Activated naive CD8-positive, alpha-beta T cell treated with anti-CD3 and anti-CD28 coated beads for 36 hours (primary cell): Measurements from ENCODE around the gene DENND6A. TPM values are rescaled to one million over a fixed set of nuclear protein-coding genes. Genes with fewer than 3 reads are reported as not detected.
"Not testable (repeated sequence)": the region's sequence is repeated elsewhere in the genome, so short reads cannot be mapped to it uniquely, and the experiment has no call there.

Experiments used
- DNase-seq: peaks from one replicate; pipeline ENCODE4 v3.0.0; 2021
- H3K27ac Mint-ChIP-seq: one replicate; pipeline ENCODE4 v1.8.0; 2022; ENCODE audit warnings: mild to moderate bottlenecking, moderate library complexity, mixed read lengths
- H3K27me3 Mint-ChIP-seq: one replicate; pipeline ENCODE4 v1.8.0; 2022; ENCODE audit warnings: mild to moderate bottlenecking, mixed read lengths
- H3K36me3 Mint-ChIP-seq: one replicate; pipeline ENCODE4 v1.8.0; 2021; ENCODE audit warnings: mild to moderate bottlenecking, mixed read lengths
- H3K4me1 Mint-ChIP-seq: one replicate; pipeline ENCODE4 v1.8.0; 2021; ENCODE audit warnings: mixed read lengths
- H3K4me3 Mint-ChIP-seq: one replicate; pipeline ENCODE4 v1.8.0; 2022; ENCODE audit warnings: mild to moderate bottlenecking, moderate library complexity, mixed read lengths
- H3K9me3 Mint-ChIP-seq: one replicate; pipeline ENCODE4 v1.8.0; 2022; ENCODE audit warnings: mixed read lengths
- total RNA-seq, 2 experiments: library from RNA; stranded (reverse); gene quantifications; one replicate each; pipeline ENCODE4 v1.2.3, GENCODE V29; 2021

The DENND6A gene
- total RNA-seq, 2 experiments from 2014 or later, result 9.9 to 11.5 TPM

DNA sequence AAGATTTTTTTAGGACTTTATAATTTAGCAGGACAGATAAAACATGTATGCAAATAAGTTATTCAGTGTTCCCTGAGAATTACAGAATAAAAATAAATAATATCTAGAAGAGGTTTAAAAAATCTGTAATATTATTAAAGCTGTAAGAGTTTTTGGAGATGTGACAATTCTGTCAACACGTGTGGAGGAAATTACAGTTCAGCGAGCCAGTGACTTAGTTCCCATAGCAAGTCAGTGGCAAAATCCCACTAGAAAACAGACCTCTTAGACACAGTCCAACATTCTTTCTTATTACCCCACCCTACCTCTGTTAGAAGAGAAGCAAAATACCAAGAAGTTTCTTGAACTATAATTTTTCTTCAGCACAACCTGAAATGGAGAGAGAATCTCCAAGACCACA is 16.2 kb upstream of the DENND6A start:
- no peaks in the 10 kb centered on the region for H3K27me3 Mint-ChIP-seq
- H3K4me3 Mint-ChIP-seq, result no peak overlapping the region
- H3K27ac Mint-ChIP-seq, result no peak overlapping the region
- no peaks in the 10 kb centered on the region for H3K4me1 Mint-ChIP-seq
- no peak for DNase-seq
- H3K9me3 Mint-ChIP-seq, result no peaks in the 10 kb centered on the region
- no peaks in the 10 kb centered on the region for H3K36me3 Mint-ChIP-seq

DNA sequence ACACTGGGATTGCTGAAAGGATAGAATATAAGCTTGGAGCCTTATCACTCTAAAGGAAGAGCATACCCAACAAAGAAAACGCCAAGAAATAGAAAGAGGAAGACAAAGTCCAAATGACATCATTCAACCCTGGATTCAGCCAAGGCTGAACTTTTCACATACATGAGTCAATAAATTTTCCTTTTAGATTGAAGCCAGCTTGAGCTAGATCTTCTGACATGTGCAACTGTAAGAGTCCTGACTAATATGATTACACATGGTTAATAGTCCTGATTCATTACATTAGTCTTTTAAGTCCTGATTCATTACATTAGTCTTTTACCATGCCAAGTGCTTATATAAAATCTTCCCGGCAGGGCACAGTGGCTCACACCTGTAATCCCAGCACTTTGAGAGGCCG is 13.6 kb upstream of the DENND6A start:
- DNase-seq, result no peak
- H3K4me3 Mint-ChIP-seq, result no peak overlapping the region
- no peak overlapping the region for H3K27ac Mint-ChIP-seq
- no peaks in the 10 kb centered on the region for H3K4me1 Mint-ChIP-seq
- no peaks in the 10 kb centered on the region for H3K36me3 Mint-ChIP-seq
- H3K9me3 Mint-ChIP-seq, result no peaks in the 10 kb centered on the region
- no peaks in the 10 kb centered on the region for H3K27me3 Mint-ChIP-seq

GRCh38 chr3:57705351-57705750 is 12.5 kb upstream of the DENND6A start:
- not testable (repeated sequence) for H3K27me3 Mint-ChIP-seq, H3K9me3 Mint-ChIP-seq, DNase-seq, H3K4me3 Mint-ChIP-seq, H3K27ac Mint-ChIP-seq, H3K36me3 Mint-ChIP-seq, H3K4me1 Mint-ChIP-seq

DNA sequence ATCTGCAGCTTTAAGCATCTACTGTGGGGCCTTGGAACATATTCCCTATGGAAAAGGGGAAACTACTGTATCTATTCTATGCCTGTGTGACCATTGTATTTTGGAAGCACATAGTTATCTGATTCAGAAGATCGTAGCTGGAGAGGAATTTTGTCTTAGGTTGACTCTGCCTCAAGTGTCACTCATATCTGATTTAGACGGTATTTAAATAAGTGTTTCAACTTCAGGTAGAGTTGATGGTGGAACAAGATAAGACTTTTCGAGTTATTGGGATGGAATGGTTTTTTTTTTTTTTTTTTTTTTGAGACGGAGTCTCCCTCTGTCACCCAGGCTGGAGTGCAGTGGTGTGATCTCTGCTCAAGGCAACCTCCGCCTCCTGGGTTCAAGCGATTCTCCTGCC is 8.9 kb upstream of the DENND6A start:
- Mint-ChIP-seq H3K4me3 (no peak overlapping the region), H3K27ac (no peak overlapping the region), H3K4me1 (no peaks in the 10 kb centered on the region), H3K27me3 (no peaks in the 10 kb centered on the region), H3K9me3 (no peaks in the 10 kb centered on the region), H3K36me3 (no peaks in the 10 kb centered on the region)
- no peak for DNase-seq

DNA sequence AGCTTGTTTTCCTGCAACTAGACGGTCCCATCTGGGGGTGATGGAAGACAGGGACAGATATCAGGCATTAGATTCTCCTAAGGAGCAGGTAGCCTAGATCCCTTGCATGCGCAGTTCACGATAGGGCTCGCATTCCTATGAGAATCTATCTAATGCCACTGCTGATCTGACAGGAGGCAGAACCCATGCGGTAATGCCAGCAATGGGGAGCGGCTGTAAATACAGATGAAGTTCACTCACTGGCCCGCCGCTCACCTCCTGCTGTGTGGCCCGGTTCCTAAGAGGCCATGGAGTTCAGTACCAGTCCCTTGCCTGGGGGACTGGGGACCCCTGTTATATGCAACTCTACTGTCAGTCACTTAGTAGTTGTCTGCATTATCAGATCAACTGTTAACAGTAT is 7.9 kb upstream of the DENND6A start:
- H3K27me3 Mint-ChIP-seq, result no peaks in the 10 kb centered on the region
- H3K4me1 Mint-ChIP-seq, result no peaks in the 10 kb centered on the region
- no peak overlapping the region for H3K4me3 Mint-ChIP-seq
- H3K36me3 Mint-ChIP-seq, result no peaks in the 10 kb centered on the region
- H3K9me3 Mint-ChIP-seq, result no peaks in the 10 kb centered on the region
- H3K27ac Mint-ChIP-seq, result no peak overlapping the region
- DNase-seq, result no peak

DNA sequence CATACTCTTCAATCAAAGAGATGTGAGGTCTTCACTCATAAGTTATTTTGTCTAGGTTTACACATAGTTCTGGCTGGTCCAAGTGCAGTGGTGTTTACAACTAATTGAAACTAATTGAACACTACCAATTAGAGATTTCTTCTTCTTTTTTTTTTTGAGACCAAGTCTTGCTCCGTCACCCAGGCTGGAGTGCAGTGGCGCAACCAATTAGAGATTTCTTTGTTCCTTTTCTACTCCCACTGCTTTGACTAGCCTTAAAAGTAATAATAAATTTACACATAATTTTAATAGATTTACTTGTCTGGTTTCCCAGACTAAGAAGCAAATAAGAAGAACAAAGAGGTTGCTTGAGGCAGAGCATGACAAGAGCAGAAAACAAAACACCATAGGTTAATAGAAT is 6.7 kb upstream of the DENND6A start:
- Mint-ChIP-seq H3K27me3 (no peaks in the 10 kb centered on the region), H3K4me1 (no peaks in the 10 kb centered on the region), H3K27ac (no peak overlapping the region), H3K36me3 (no peaks in the 10 kb centered on the region), H3K9me3 (no peaks in the 10 kb centered on the region), H3K4me3 (no peak overlapping the region)
- no peak for DNase-seq

DNA sequence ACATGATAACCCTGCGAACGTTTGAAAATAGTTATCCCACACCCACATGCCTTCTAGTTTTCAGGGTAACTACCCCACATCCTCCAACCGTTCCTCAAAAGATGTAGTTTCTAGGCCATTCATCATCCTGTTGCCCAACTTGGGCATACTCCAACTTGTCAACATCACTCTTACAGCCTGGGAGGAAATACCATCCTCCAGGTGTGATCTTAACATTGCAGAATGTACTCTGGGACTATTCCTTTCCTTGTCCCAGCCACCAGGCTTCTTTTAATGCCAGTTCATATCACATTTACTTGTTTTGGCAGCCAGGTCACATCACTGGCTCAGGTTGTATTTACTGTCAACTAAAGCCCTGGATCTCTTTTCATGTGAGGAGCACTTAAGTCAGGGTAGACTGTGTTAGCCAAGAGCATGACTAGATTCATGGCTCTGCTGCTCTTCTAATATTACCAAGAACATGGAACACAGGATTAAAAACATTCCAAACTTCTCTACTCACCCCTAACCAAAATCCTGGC is 4.0 kb upstream of the DENND6A start:
- no peaks in the 10 kb centered on the region for H3K36me3 Mint-ChIP-seq
- H3K9me3 Mint-ChIP-seq, result no peaks in the 10 kb centered on the region
- no peaks in the 10 kb centered on the region for H3K27me3 Mint-ChIP-seq
- H3K4me1 Mint-ChIP-seq, result peaks cover 2% of the 10 kb centered on the region
- no peak overlapping the region for H3K27ac Mint-ChIP-seq
- no peak overlapping the region for H3K4me3 Mint-ChIP-seq
- no peak for DNase-seq

DNA sequence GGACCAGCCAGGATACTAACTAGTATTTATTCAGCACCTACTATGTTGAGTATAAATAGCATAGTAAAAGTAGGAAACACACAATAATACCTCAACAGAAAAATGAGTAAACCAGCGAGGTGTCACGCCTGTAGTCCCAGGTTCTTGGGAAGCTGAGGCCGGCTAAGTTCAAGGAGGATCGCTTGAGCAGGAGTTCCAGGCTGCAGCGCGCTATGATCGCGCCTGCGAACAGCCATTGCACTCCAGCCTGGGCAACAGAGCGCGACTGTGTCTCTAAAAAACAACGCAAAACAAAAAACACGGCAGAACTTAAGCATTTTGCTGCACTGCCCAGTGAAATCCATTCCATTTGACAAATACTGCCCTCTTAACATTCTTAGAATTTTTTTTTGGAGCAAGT is 1.3 kb upstream of the DENND6A start:
- no peak for DNase-seq
- Mint-ChIP-seq H3K27me3 (no peaks in the 10 kb centered on the region), H3K9me3 (no peaks in the 10 kb centered on the region), H3K36me3 (peaks cover 7% of the 10 kb centered on the region), H3K4me1 (peaks cover 25% of the 10 kb centered on the region), H3K27ac (no peak overlapping the region), H3K4me3 (no peak overlapping the region)

DNA sequence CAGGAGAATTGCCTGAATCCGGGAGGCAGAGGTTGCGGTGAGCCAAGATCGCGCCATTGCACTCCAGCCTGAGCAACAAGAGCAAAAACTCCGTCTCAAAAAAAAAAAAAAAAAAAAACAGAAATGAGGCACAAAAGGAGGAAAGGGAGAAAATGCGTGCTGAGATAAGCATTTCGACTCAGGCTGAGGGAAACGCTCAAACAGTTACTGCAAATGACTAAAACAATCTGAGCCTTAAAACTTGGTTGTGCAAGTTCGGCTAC is 813 bp downstream of the DENND6A start:
- H3K4me3 Mint-ChIP-seq, result peak overlapping the region; percentile 92
- not testable (repeated sequence) for DNase-seq, H3K27me3 Mint-ChIP-seq, H3K9me3 Mint-ChIP-seq, H3K36me3 Mint-ChIP-seq
- peak overlapping the region; percentile 93 for H3K27ac Mint-ChIP-seq
- peaks cover 34% of the 10 kb centered on the region for H3K4me1 Mint-ChIP-seq

DNA sequence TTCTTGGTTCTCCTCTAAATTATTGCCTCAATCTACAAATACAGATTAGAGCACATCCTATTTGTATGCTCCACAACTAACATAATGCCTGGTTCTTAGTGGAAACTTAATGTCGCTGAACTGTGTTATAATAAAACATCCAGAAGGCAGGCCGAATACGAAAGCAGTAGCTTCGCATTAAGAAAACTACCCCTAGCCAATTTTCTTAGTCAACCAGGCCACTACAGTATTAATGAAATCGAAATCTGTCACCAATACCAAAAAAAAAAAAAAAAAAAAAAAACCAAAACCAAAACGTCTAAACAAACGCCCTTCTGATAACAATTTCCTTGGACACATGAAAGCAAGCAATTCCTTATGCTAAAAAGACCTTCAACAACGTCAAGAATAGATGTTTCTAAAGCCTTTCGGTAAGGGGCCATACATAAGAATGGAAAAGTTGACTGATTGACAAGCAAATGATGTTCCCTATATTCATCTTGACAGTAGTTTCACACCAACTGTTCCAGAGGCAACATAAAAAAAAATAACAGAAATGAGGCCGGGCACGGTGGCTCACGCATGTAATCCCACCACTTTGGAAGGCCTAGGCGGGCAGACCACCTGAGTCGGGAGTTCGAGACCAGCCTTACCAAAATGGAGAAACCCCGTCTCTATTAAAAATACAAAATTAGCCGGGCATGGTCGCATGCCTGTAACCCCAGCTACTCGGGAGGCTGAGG is 1.3 kb downstream of the DENND6A start:
- Mint-ChIP-seq H3K36me3 (peaks cover 10% of the 10 kb centered on the region), H3K27me3 (no peaks in the 10 kb centered on the region), H3K27ac (peak overlapping the region; percentile 93), H3K9me3 (no peaks in the 10 kb centered on the region), H3K4me3 (peak overlapping the region; percentile 92), H3K4me1 (peaks cover 39% of the 10 kb centered on the region)
- DNase-seq, result peak; percentile 14

DNA sequence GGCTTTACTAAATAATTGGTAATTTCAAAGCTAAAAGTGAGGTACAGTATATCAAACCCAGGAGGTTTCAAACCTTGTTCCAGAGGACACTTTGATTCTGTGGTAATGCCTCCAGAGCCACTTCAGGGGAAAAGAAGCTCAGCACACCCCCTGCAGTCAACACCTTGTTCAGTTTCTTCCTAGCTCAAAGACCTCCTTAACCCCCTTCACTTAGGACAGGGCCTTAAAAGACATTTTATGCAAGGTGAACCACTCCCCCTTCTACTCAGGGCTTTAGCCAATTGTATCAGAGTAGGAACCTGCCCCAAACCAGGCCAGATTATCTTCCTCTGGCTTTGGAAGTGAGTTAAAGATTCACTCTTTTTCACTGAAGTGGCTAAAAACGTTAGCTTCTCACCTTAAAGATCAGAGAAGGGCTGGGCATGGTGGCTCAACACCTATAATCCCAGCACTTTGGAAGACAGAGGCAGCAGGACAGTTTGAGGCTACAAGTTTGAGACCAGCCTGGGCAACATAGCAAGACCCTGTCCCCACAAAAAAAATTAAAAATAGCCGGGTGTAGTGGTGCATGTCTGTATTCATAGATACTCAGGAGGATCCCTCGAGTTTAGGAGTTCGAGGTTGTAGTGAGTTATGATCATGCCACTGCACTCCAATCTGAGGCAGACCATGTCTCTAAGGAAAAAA is 3.4 kb downstream of the DENND6A start:
- no peak for DNase-seq
- H3K27me3 Mint-ChIP-seq, result no peaks in the 10 kb centered on the region
- no peak overlapping the region for H3K27ac Mint-ChIP-seq
- H3K4me1 Mint-ChIP-seq, result peaks cover 43% of the 10 kb centered on the region
- H3K9me3 Mint-ChIP-seq, result no peaks in the 10 kb centered on the region
- H3K4me3 Mint-ChIP-seq, result no peak overlapping the region
- H3K36me3 Mint-ChIP-seq, result peaks cover 10% of the 10 kb centered on the region

DNA sequence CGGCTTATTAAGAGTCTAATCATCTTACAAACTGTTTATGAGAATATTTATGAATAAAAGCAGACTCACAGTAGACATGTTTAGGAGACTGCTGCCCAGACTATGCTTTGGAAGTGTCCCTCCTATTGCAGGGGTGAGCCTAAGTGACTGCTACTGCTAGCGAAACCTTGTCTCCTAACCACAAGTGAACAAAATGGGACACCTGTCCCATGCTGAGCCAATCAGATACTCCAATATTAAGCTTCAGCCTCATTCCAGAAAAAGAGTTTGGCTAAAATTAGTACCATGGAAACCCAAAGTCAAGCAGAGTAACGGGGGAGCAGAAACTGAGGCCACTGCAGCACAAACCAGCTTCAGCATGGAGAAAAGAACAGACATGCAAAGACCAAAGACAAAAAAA is 4.6 kb downstream of the DENND6A start:
- Mint-ChIP-seq H3K36me3 (peaks cover 10% of the 10 kb centered on the region), H3K27me3 (no peaks in the 10 kb centered on the region)

GRCh38 chr3:57683286-57683685 is 9.6 kb downstream of the DENND6A start:
- Mint-ChIP-seq H3K9me3 (no peaks in the 10 kb centered on the region), H3K4me1 (peaks cover 53% of the 10 kb centered on the region), H3K4me3 (no peak overlapping the region), H3K27ac (no peak overlapping the region), H3K27me3 (no peaks in the 10 kb centered on the region), H3K36me3 (peaks cover 26% of the 10 kb centered on the region)
- DNase-seq, result no peak

More for the DNA sequence above, 4.6 kb downstream of the DENND6A start:
- Mint-ChIP-seq H3K9me3 (no peaks in the 10 kb centered on the region), H3K4me1 (peaks cover 42% of the 10 kb centered on the region), H3K4me3 (peak overlapping the region; percentile 23), H3K27ac (peak overlapping the region; percentile 21)
- no peak for DNase-seq

GRCh38 chr3:57682284-57682683 is 10.6 kb downstream of the DENND6A start:
- Mint-ChIP-seq H3K4me1 (peaks cover 55% of the 10 kb centered on the region), H3K27ac (no peak overlapping the region), H3K36me3 (peaks cover 34% of the 10 kb centered on the region), H3K9me3 (no peaks in the 10 kb centered on the region), H3K4me3 (no peak overlapping the region), H3K27me3 (no peaks in the 10 kb centered on the region)
- no peak for DNase-seq

DNA sequence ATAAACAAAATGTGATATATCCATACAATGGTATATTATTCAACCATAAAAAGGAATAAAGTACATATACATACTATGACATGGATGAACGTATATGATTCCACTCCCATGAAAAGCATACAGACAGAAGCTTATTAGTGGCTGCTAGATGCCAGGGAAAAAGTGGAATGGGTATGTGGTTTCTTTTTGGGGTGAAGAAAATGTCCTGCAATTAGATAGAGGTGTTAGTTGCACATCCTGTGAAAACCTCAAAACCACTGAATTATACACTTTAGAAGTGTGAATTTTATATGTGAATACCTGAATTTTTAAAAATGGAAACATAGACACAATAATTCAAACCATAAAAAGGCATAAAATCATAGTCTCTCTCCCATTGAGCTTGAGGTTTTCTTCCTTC is 11.2 kb downstream of the DENND6A start:
- Mint-ChIP-seq H3K4me3 (no peak overlapping the region), H3K27me3 (no peaks in the 10 kb centered on the region), H3K4me1 (peaks cover 51% of the 10 kb centered on the region), H3K9me3 (no peaks in the 10 kb centered on the region), H3K36me3 (peaks cover 33% of the 10 kb centered on the region), H3K27ac (no peak overlapping the region)
- no peak for DNase-seq

DNA sequence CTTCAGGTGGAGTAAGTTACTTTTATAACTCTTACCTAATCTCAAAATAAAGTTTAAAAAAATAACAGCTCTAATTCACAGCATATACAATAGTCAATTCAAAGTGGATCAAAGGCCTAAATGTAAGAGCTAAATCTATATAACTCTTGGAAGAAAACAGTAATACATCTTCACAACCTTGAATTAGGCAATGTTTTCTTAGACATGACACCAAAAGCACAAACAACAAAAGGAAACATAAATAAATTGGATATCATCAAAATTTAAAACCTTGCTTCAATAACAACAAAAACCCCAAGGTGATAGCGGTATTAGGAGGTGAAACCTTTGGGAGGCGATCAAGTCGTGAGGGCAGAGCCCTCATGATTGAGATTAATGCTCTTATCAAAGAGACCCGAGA is 12.8 kb downstream of the DENND6A start:
- Mint-ChIP-seq H3K27ac (no peak overlapping the region), H3K4me1 (peaks cover 54% of the 10 kb centered on the region), H3K4me3 (no peak overlapping the region), H3K36me3 (peaks cover 39% of the 10 kb centered on the region), H3K27me3 (no peaks in the 10 kb centered on the region), H3K9me3 (no peaks in the 10 kb centered on the region)
- DNase-seq, result no peak
